ENCODE results near the gene BCL11A. TPM values are rescaled to one million over a fixed set of nuclear protein-coding genes. Genes with fewer than 3 reads are reported as not detected.

BCL11A gene
- total RNA-seq, 4 donors from 2014 or later: 23.9 to 46.2 (median 33.8) TPM

GRCh38 chr2:60560734-60561644, 7.5 kb upstream of the BCL11A start:
- no peaks in the 10 kb centered on the region for H3K9me3 ChIP-seq
- no peak overlapping the region for H3K4me3 ChIP-seq
- WGBS, 2 donors: 72 to 75% methylated on average over 5 of the region's 5 CpGs
- H3K27ac ChIP-seq: no peak overlapping the region
- intact Hi-C loops (cut with DNase I): no loop called here
- TF ChIP-seq CTCF (IDR thresholded peaks at IDR 0.05) (peak; percentile 31 to 58 (median 37)), POLR2A (IDR thresholded peaks at IDR 0.05) (no peak)
- H3K36me3 ChIP-seq: no peaks in the 10 kb centered on the region
- H3K27me3 ChIP-seq: peaks cover 0 to 81% (median 5%) of the 10 kb centered on the region in 4 donors
- DNase-seq: no peak
- peaks cover 0 to 15% (median 4%) of the 10 kb centered on the region in 3 donors for H3K4me1 ChIP-seq

GRCh38 chr2:60559880-60560279, 6.4 kb upstream of the BCL11A start:
- H3K27ac ChIP-seq: no peak overlapping the region
- WGBS, 2 donors: 67 to 82% methylated on average over 1 of the region's 1 CpG
- peaks cover 0 to 25% (median 10%) of the 10 kb centered on the region in 3 donors for H3K4me1 ChIP-seq
- TF ChIP-seq POLR2A (IDR thresholded peaks at IDR 0.05): no peak
- TF ChIP-seq CTCF (IDR thresholded peaks at IDR 0.05): no peak
- no peak overlapping the region for H3K4me3 ChIP-seq
- DNase-seq: no peak
- no peaks in the 10 kb centered on the region for H3K36me3 ChIP-seq
- intact Hi-C loops (cut with DNase I): no loop called here
- H3K27me3 ChIP-seq: peaks cover 0 to 82% (median 5%) of the 10 kb centered on the region in 4 donors
- H3K9me3 ChIP-seq: no peaks in the 10 kb centered on the region

GRCh38 chr2:60558536-60558935, 5.1 kb upstream of the BCL11A start:
- Histone ChIP-seq H3K27ac (no peak overlapping the region), H3K9me3 (no peaks in the 10 kb centered on the region), H3K4me1 (peaks cover 0 to 39% (median 19%) of the 10 kb centered on the region in 3 donors), H3K4me3 (no peak overlapping the region), H3K36me3 (no peaks in the 10 kb centered on the region), H3K27me3 (peaks cover 0 to 82% (median 5%) of the 10 kb centered on the region in 4 donors)
- WGBS, 2 donors: 68 to 87% methylated on average over 2 of the region's 2 CpGs
- no peak for TF ChIP-seq POLR2A (IDR thresholded peaks at IDR 0.05)
- no peak for TF ChIP-seq CTCF (IDR thresholded peaks at IDR 0.05)
- no peak for DNase-seq
- intact Hi-C loops (cut with DNase I): no loop called here

GRCh38 chr2:60557486-60557864, 4.0 kb upstream of the BCL11A start:
- intact Hi-C loops (cut with DNase I): no loop called here
- Histone ChIP-seq H3K36me3 (no peaks in the 10 kb centered on the region), H3K27me3 (peaks cover 0 to 82% (median 6%) of the 10 kb centered on the region in 4 donors), H3K4me1 (peaks cover 0 to 49% (median 20%) of the 10 kb centered on the region in 3 donors), H3K4me3 (peak overlapping the region; percentile 51 to 75 (median 64)), H3K9me3 (no peaks in the 10 kb centered on the region), H3K27ac (no peak overlapping the region)
- DNase-seq: no peak
- 12 to 25% methylated on average over 12 of the region's 12 CpGs for WGBS, 2 donors
- TF ChIP-seq CTCF (IDR thresholded peaks at IDR 0.05) (no peak), POLR2A (IDR thresholded peaks at IDR 0.05) (no peak)

Measured in esophagus squamous epithelium (tissue), 5 donors.